Body of pancreas (tissue), 4 donors: ENCODE results near the gene MRPS14. TPM values are rescaled to one million over a fixed set of nuclear protein-coding genes. Genes with fewer than 3 reads are reported as not detected.

Source experiments
- ATAC-seq: fragments of 150-250 bp; one replicate; pipeline ENCODE4 v1.9.1; 2016
- DNase-seq, 4 donors: peaks; one replicate each; pipeline ENCODE4 v3.0.0-alpha.2; 2019
- H3K27ac ChIP-seq, 4 donors: fragments of 200-600 bp; sonication (generic); 1 replicate in 3 of 4; 2 replicates in 1 of 4; pipeline versions ENCODE4 v1.5.1 to v1.6.1; 2016 to 2019; ENCODE audit warnings: mild to moderate bottlenecking in 1 of 4, mixed read lengths in 1 of 4, moderate library complexity in 1 of 4
- H3K27me3 ChIP-seq, 2 donors: fragments of 200-600 bp; sonication (generic); one replicate each; pipeline ENCODE4 v1.6.0; 2016; ENCODE audit warnings: mild to moderate bottlenecking in 1 of 2
- H3K36me3 ChIP-seq, 2 donors: fragments of 200-600 bp; sonication (generic); replicated peaks in 1 of 2; 2 replicates each; pipeline ENCODE4 v1.5.1; 2016; ENCODE audit warnings: low read depth in 2 of 2; ENCODE audit not compliant: insufficient read depth in 1 of 2
- H3K4me1 ChIP-seq: fragments of 200-600 bp; sonication (generic); one replicate; pipeline ENCODE4 v1.6.0; 2016
- H3K4me3 ChIP-seq, 2 donors: fragments of 200-600 bp; sonication (generic); 1 replicate in 1 of 2; 2 replicates in 1 of 2; pipeline ENCODE4 v1.5.1; 2016 to 2019
- H3K9me3 ChIP-seq, 3 donors: fragments of 200-600 bp; sonication (generic); 1 replicate in 2 of 3; 2 replicates in 1 of 3; pipeline ENCODE4 v1.5.1; 2016
- CTCF ChIP-seq, 7 experiments: fragments of 450-650 bp in 4 of 7; fragments of 200-600 bp in 3 of 7; sonication (generic) in 3 of 7; IDR thresholded peaks; one replicate each; pipeline ENCODE4 v1.5.1; 2016 to 2019; ENCODE audit warnings: antibody characterized with exemption in 7 of 7
- POLR2A ChIP-seq, 3 donors: fragments of 450-650 bp; IDR thresholded peaks; one replicate each; pipeline ENCODE4 v1.6.1; 2016; ENCODE audit warnings: antibody characterized with exemption in 3 of 3, mild to moderate bottlenecking in 2 of 3
- WGBS, 2 donors: methylation state at CpG; one replicate each; pipeline ENCODE4 v1.1.5; 2017; 5-methylcytosine and 5-hydroxymethylcytosine counted together
- intact Hi-C: fragments of 100-400 bp; cut with DNase I; formaldehyde crosslinking; loops from one replicate; pipeline ENCODE4 v1.15.1; 2023
- total RNA-seq, 2 donors: library from RNA; depleted of rRNA; stranded (reverse); fragments of >200 nt; gene quantifications; one replicate each; pipeline ENCODE4 v1.1.0, GENCODE V29; 2016

Gene MRPS14
- total RNA-seq, 2 donors from 2014 or later, result 10.9 to 15.6 TPM

GRCh38 chr1:174997041-174997440, 26.2 kb downstream of the MRPS14 start:
- Histone ChIP-seq H3K9me3 (no peaks in the 10 kb centered on the region), H3K4me1 (peaks cover 25% of the 10 kb centered on the region), H3K4me3 (no peak overlapping the region), H3K36me3 (peaks cover 0 to 2% of the 10 kb centered on the region in 2 donors), H3K27me3 (no peaks in the 10 kb centered on the region), H3K27ac (no peak overlapping the region)
- intact Hi-C loops, result no loop called here
- WGBS, 2 donors, result 60 to 71% methylated on average over 3 of the region's 3 CpGs
- TF ChIP-seq CTCF (IDR thresholded peaks at IDR 0.05), result no peak
- no peak for TF ChIP-seq POLR2A (IDR thresholded peaks at IDR 0.05)
- no peak for DNase-seq
- no peak for ATAC-seq

GRCh38 chr1:174996476-174996875, 26.7 kb downstream of the MRPS14 start:
- Histone ChIP-seq H3K27me3 (no peaks in the 10 kb centered on the region), H3K4me3 (no peak overlapping the region), H3K36me3 (peaks cover 0 to 2% of the 10 kb centered on the region in 2 donors), H3K4me1 (peaks cover 20% of the 10 kb centered on the region), H3K27ac (no peak overlapping the region), H3K9me3 (no peaks in the 10 kb centered on the region)
- whole genome bisulfite sequencing, 2 donors, result 0 to 3% methylated on average over 1 of the region's 1 CpG
- ATAC-seq, result no peak
- DNase-seq, result no peak
- TF ChIP-seq CTCF (IDR thresholded peaks at IDR 0.05) (no peak), POLR2A (IDR thresholded peaks at IDR 0.05) (no peak)
- intact Hi-C loops, result no loop called here

GRCh38 chr1:174995916-174996315, 27.3 kb downstream of the MRPS14 start:
- 88 to 100% methylated on average over 1 of the region's 1 CpG for WGBS, 2 donors
- Histone ChIP-seq H3K27ac (no peak overlapping the region), H3K4me1 (peaks cover 15% of the 10 kb centered on the region), H3K27me3 (no peaks in the 10 kb centered on the region), H3K4me3 (no peak overlapping the region), H3K36me3 (peaks cover 0 to 2% of the 10 kb centered on the region in 2 donors), H3K9me3 (no peaks in the 10 kb centered on the region)
- no peak for TF ChIP-seq CTCF (IDR thresholded peaks at IDR 0.05)
- TF ChIP-seq POLR2A (IDR thresholded peaks at IDR 0.05), result no peak
- intact Hi-C loops, result no loop called here
- DNase-seq (no peak), ATAC-seq (no peak)

- DNase-seq, result no peak
- TF ChIP-seq CTCF (IDR thresholded peaks at IDR 0.05), result no peak
- TF ChIP-seq POLR2A (IDR thresholded peaks at IDR 0.05), result no peak
- H3K27ac ChIP-seq, result no peak overlapping the region
- intact Hi-C loops, result no loop called here
- ATAC-seq, result no peak
- WGBS, 2 donors, result 63 to 73% methylated on average over 3 of the region's 3 CpGs
- H3K9me3 ChIP-seq, result no peaks in the 10 kb centered on the region
- no peak overlapping the region for H3K4me3 ChIP-seq
- H3K36me3 ChIP-seq, result peaks cover 0 to 2% of the 10 kb centered on the region in 2 donors
- H3K27me3 ChIP-seq, result no peaks in the 10 kb centered on the region
- peaks cover 17% of the 10 kb centered on the region for H3K4me1 ChIP-seq
Observed at GRCh38 chr1:174995121-174995520, 28.1 kb downstream of the MRPS14 start.

GRCh38 chr1:174991473-174991872, 31.8 kb downstream of the MRPS14 start:
- intact Hi-C loops, result no loop called here
- 96 to 100% methylated on average over 1 of the region's 1 CpG for WGBS, 2 donors
- Histone ChIP-seq H3K9me3 (no peaks in the 10 kb centered on the region), H3K4me1 (peaks cover 14% of the 10 kb centered on the region), H3K36me3 (peaks cover 0 to 2% of the 10 kb centered on the region in 2 donors), H3K27ac (no peak overlapping the region), H3K4me3 (no peak overlapping the region), H3K27me3 (no peaks in the 10 kb centered on the region)
- DNase-seq, result no peak
- no peak for TF ChIP-seq CTCF (IDR thresholded peaks at IDR 0.05)
- TF ChIP-seq POLR2A (IDR thresholded peaks at IDR 0.05), result no peak
- no peak for ATAC-seq
